MCF 10A (cell line): ENCODE data around the gene BHMT. TPM values are rescaled to one million over a fixed set of nuclear protein-coding genes. Genes with fewer than 3 reads are reported as not detected.

ENCODE experiments used
- BruUV-seq: library from RNA; stranded (reverse); fragments of 400-500 nt; replicated peaks from 2 replicates; lab custom pipeline; 2021; lab: Mats Ljungman, UMichigan
- CTCF ChIA-PET: fragments of 300-600 bp; sonication (Branson Sonifier 250); formaldehyde crosslinking; extraction: SDS; loops from one replicate; lab custom pipeline; 2021; ENCODE audit warnings: antibody characterized with exemption, inconsistent platforms; lab: Yijun Ruan, JAX
- POLR2A ChIA-PET: fragments of 300-600, 350-650 bp; sonication (Branson Sonifier 250); formaldehyde crosslinking; extraction: SDS; loops from one replicate; lab custom pipeline; 2020; ENCODE audit warnings: antibody characterized with exemption, inconsistent platforms; lab: Yijun Ruan, JAX
- DNase-seq: peaks from one replicate; pipeline ENCODE4 v3.0.0-alpha.2; 2018; ENCODE audit not compliant: unreplicated experiment
- H3K27ac Mint-ChIP-seq: one replicate; pipeline ENCODE4 v1.8.0; 2022; ENCODE audit warnings: mild to moderate bottlenecking, low read depth, mixed read lengths; ENCODE audit not compliant: unreplicated experiment
- H3K27me3 Mint-ChIP-seq: one replicate; pipeline ENCODE4 v1.8.0; 2022; ENCODE audit warnings: mixed read lengths; ENCODE audit not compliant: insufficient read depth, unreplicated experiment
- H3K36me3 Mint-ChIP-seq: one replicate; pipeline ENCODE4 v1.8.0; 2022; ENCODE audit warnings: mild to moderate bottlenecking, moderate library complexity, mixed read lengths; ENCODE audit not compliant: insufficient read depth, unreplicated experiment
- H3K4me1 Mint-ChIP-seq: one replicate; pipeline ENCODE4 v1.8.0; 2022; ENCODE audit warnings: mixed read lengths; ENCODE audit not compliant: insufficient read depth, unreplicated experiment
- H3K4me3 Mint-ChIP-seq: one replicate; pipeline ENCODE4 v1.8.0; 2022; ENCODE audit warnings: mild to moderate bottlenecking, moderate library complexity, mixed read lengths; ENCODE audit not compliant: unreplicated experiment
- H3K9me3 Mint-ChIP-seq: one replicate; pipeline ENCODE4 v1.8.0; 2022; ENCODE audit warnings: mixed read lengths; ENCODE audit not compliant: unreplicated experiment
- CTCF ChIP-seq: fragments of 200-600 bp; IDR thresholded peaks from one replicate; pipeline ENCODE4 v1.8.0; 2022; ENCODE audit warnings: antibody characterized with exemption, mild to moderate bottlenecking; ENCODE audit not compliant: unreplicated experiment
- intact Hi-C: fragments of 100-400 bp; cut with micrococcal nuclease; formaldehyde crosslinking; loops from 2 replicates; pipeline ENCODE4 v1.14.1; 2022
- total RNA-seq: library from RNA; stranded (reverse); gene quantifications from 2 replicates; pipeline ENCODE4 v1.2.3, GENCODE V29; 2022

Gene BHMT
- total RNA-seq, 1 experiment from 2014 or later, result not detected

DNA sequence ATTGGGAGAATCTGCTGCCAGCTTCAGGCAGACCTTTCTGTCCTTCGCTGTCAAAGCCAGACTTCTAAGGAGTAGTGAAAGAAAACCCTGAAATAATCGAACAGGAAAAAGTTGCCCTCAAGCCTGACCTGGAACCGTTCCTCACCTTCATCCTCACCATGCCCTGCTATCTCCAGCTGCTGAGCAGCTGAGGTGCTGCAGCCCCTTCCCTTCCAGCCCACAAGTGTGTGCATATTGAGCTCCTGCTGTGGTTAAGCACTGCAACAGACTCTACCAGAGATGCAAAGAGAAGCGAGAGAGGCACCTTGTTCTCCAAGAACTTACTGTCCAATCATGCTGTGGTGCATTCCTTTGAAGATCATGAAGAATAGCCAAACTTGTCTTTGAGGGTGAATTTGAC lies 23.1 kb upstream of the BHMT start:
- H3K36me3 Mint-ChIP-seq, result no peaks in the 10 kb centered on the region
- no peak overlapping the region for H3K4me3 Mint-ChIP-seq
- BruUV-seq, result no TSS peak
- intact Hi-C loops, result no loop called here
- POLR2A ChIA-PET, result interaction anchor here (0.6 kb wide), 1 partner anchor 1254 kb away, joined by 3 read pairs; no protein-coding TSS in a partner anchor
- no peaks in the 10 kb centered on the region for H3K9me3 Mint-ChIP-seq
- no peak overlapping the region for H3K27ac Mint-ChIP-seq
- CTCF ChIA-PET, result no interaction called here
- H3K27me3 Mint-ChIP-seq, result no peaks in the 10 kb centered on the region
- no peak for DNase-seq
- no peak for TF ChIP-seq CTCF
- H3K4me1 Mint-ChIP-seq, result no peaks in the 10 kb centered on the region

DNA sequence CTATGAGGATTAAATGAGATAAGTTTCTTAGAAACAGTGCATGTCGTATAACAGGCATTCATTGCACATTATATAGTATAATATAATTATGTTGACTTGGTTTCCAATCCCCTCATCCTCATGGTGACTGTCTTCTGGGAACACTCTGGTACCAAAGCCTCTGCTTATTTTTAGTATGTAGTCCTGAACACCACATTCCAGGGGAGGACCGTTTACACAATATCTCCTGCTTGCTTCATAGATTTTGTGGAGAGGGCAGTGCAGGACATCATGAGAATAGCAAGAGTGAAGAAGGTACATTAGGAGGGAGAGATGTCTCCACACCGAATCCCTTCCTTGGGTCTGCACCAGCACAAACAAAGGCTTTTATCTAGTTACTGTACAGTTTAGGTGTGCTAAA lies 20.5 kb upstream of the BHMT start:
- POLR2A ChIA-PET, result no interaction called here
- TF ChIP-seq CTCF, result no peak
- no peak overlapping the region for H3K27ac Mint-ChIP-seq
- H3K4me1 Mint-ChIP-seq, result no peaks in the 10 kb centered on the region
- no peaks in the 10 kb centered on the region for H3K9me3 Mint-ChIP-seq
- CTCF ChIA-PET, result interaction anchor here (2.0 kb wide), 1 partner anchor 67 kb away, joined by 7 read pairs; no protein-coding TSS in a partner anchor
- H3K27me3 Mint-ChIP-seq, result no peaks in the 10 kb centered on the region
- DNase-seq, result no peak
- H3K4me3 Mint-ChIP-seq, result no peak overlapping the region
- H3K36me3 Mint-ChIP-seq, result no peaks in the 10 kb centered on the region
- intact Hi-C loops, result no loop called here
- no TSS peak for BruUV-seq

DNA sequence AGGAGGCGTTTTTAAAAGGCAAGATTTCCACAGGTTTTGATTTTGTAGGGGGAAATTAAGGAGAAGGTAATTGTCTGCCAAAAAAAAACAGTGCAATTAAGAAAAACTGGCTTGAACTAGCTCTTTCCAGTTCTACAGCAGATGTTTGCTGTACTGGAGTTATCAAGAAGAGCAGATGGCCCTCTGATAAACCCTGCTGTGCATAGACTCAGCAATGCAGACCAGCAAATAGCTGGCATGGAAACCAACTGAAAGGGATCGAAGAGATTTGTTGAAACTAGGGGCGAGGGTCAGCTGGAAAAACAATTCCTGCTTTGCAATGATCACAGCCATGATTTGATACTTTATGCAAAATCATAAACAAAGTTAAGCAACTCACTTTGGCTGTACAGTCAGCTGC lies 17.8 kb upstream of the BHMT start:
- TF ChIP-seq CTCF, result no peak
- no peak overlapping the region for H3K27ac Mint-ChIP-seq
- H3K4me3 Mint-ChIP-seq, result no peak overlapping the region
- no peak for DNase-seq
- ChIA-PET POLR2A (no interaction called here), CTCF (interaction anchor here (1.0 to 1.3 kb wide), 2 partner anchors 40 to 72 kb away, joined by 3 to 5 read pairs; no protein-coding TSS in a partner anchor)
- intact Hi-C loops, result no loop called here
- H3K27me3 Mint-ChIP-seq, result no peaks in the 10 kb centered on the region
- BruUV-seq, result no TSS peak
- H3K36me3 Mint-ChIP-seq, result no peaks in the 10 kb centered on the region
- H3K9me3 Mint-ChIP-seq, result no peaks in the 10 kb centered on the region
- no peaks in the 10 kb centered on the region for H3K4me1 Mint-ChIP-seq

DNA sequence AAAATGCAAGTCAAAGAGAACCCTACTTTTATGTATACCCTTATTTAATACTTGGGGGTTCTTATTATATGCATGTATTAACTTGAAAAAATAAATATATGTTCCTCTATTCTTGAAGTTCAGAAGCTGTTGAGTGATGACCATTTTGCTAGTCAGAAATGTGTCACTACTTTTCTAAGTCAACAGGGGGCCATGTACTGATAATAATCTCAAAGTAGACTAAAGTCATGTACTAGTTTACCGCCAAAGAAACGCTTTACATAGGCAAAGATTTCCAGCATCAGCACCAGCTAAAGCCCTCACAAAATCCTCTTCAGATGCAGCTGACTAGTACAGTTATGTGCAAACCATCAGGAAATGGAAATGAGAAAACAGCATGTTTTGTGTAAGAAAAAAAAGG lies 5.7 kb upstream of the BHMT start:
- Mint-ChIP-seq H3K4me3 (no peak overlapping the region), H3K4me1 (no peaks in the 10 kb centered on the region), H3K27ac (no peak overlapping the region), H3K27me3 (no peaks in the 10 kb centered on the region), H3K9me3 (no peaks in the 10 kb centered on the region), H3K36me3 (no peaks in the 10 kb centered on the region)
- no peak for DNase-seq
- BruUV-seq, result no TSS peak
- ChIA-PET CTCF (interaction anchor here (0.6 to 1.7 kb wide), 5 partner anchors 10 to 81 kb away, joined by 3 to 16 read pairs (median 3); no protein-coding TSS in a partner anchor), POLR2A (interaction anchor here (0.5 to 0.8 kb wide), 2 partner anchors 85 to 119 kb away, joined by 3 read pairs; no protein-coding TSS in a partner anchor)
- intact Hi-C loops, result loop anchor here (5.0 kb wide), 1 partner anchor 79 kb away; no protein-coding TSS in a partner anchor
- no peak for TF ChIP-seq CTCF
